Loucy (cell line): ENCODE results near the gene HBS1L.
A peak's percentile ranks its signal among the peaks of the same experiment; 100 is the strongest.

Source experiments
- H2AFZ ChIP-seq: fragments of 200-600 bp; sonication (generic); 2 replicates; pipeline ENCODE4 v1.6.0; 2016; ENCODE audit warnings: antibody characterized with exemption, mild to moderate bottlenecking, low read length, moderate library complexity
- H3F3A ChIP-seq: fragments of 200-600 bp; 2 replicates; pipeline ENCODE4 v1.6.0; 2016; ENCODE audit warnings: antibody characterized with exemption, low read depth, mild to moderate bottlenecking
- H3K27me3 ChIP-seq: fragments of 200-600 bp; sonication (generic); 2 replicates; pipeline ENCODE4 v1.6.1; 2014; ENCODE audit warnings: low read length, mild to moderate bottlenecking; ENCODE audit not compliant: insufficient read depth, poor library complexity, severe bottlenecking
- H3K36me3 ChIP-seq: fragments of 200-600 bp; sonication (generic); 2 replicates; pipeline ENCODE4 v1.6.1; 2016; ENCODE audit warnings: low read length; ENCODE audit not compliant: insufficient read depth
- H3K4me1 ChIP-seq: fragments of 200-600 bp; sonication (generic); 2 replicates; pipeline ENCODE4 v1.5.1; 2014; ENCODE audit warnings: low read length, mild to moderate bottlenecking; ENCODE audit not compliant: insufficient read depth, poor library complexity, severe bottlenecking
- H3K4me2 ChIP-seq: fragments of 200-600 bp; sonication (generic); 2 replicates; pipeline ENCODE4 v1.6.0; 2014; ENCODE audit warnings: antibody characterized with exemption, low read length, low read depth, mild to moderate bottlenecking; ENCODE audit not compliant: poor library complexity, severe bottlenecking
- H3K4me3 ChIP-seq: fragments of 200-600 bp; sonication (generic); 2 replicates; pipeline ENCODE4 v1.5.1; 2014; ENCODE audit warnings: low read length, mild to moderate bottlenecking, mixed read lengths; ENCODE audit not compliant: poor library complexity, severe bottlenecking
- H3K79me2 ChIP-seq: fragments of 200-600 bp; sonication (generic); 2 replicates; pipeline ENCODE4 v1.6.1; 2014; ENCODE audit warnings: low read length; ENCODE audit not compliant: insufficient read depth
- H3K9ac ChIP-seq: fragments of 200-600 bp; sonication (generic); 2 replicates; pipeline ENCODE4 v1.6.0; 2014; ENCODE audit warnings: mild to moderate bottlenecking, low read depth, low read length, moderate library complexity; ENCODE audit not compliant: poor library complexity, severe bottlenecking
- H3K9me2 ChIP-seq: fragments of 200-600 bp; sonication (generic); replicated peaks from 2 replicates; pipeline ENCODE4 v1.6.1; 2016; ENCODE audit warnings: low read depth, low read length, mixed read lengths
- H3K9me3 ChIP-seq: fragments of 200-600 bp; sonication (generic); 2 replicates; pipeline ENCODE4 v1.6.1; 2014; ENCODE audit warnings: mild to moderate bottlenecking, antibody characterized with exemption, low read length, low read depth; ENCODE audit not compliant: insufficient read depth
- H4K20me1 ChIP-seq: fragments of 200-600 bp; sonication (generic); 2 replicates; pipeline ENCODE4 v1.6.0; 2014; ENCODE audit warnings: antibody characterized with exemption, low read length, mild to moderate bottlenecking; ENCODE audit not compliant: insufficient read depth, poor library complexity, severe bottlenecking
- CTCF ChIP-seq: fragments of 200-600 bp; sonication (generic); conservative IDR thresholded peaks from 2 replicates; pipeline ENCODE4 v1.5.1; 2014; ENCODE audit warnings: mild to moderate bottlenecking, antibody characterized with exemption, low read length
- EZH2phosphoT487 ChIP-seq: fragments of 200-600 bp; IDR thresholded peaks from 2 replicates; pipeline ENCODE4 v1.6.1; 2018; ENCODE audit warnings: antibody characterized with exemption, mild to moderate bottlenecking, moderate library complexity, borderline replicate concordance

The HBS1L gene

GRCh38 chr6:135090819-135091218, 36.2 kb upstream of the HBS1L start:
- Histone ChIP-seq H3K9ac (no peak overlapping the region), H3F3A (peaks cover 10% of the 10 kb centered on the region; the same call in 1 of the 2 replicates), H3K9me2 (no peaks in the 10 kb centered on the region), H3K27me3 (no peaks in the 10 kb centered on the region), H3K36me3 (no peaks in the 10 kb centered on the region), H3K9me3 (no peaks in the 10 kb centered on the region), H3K79me2 (no peaks in the 10 kb centered on the region), H2AFZ (no peak overlapping the region), H4K20me1 (no peaks in the 10 kb centered on the region), H3K4me3 (no peak overlapping the region), H3K4me2 (no peak overlapping the region), H3K4me1 (peaks cover 63% of the 10 kb centered on the region)
- TF ChIP-seq EZH2phosphoT487 (no peak), CTCF (no peak)

GRCh38 chr6:135089901-135090300, 35.3 kb upstream of the HBS1L start:
- no peak overlapping the region for H2AFZ ChIP-seq
- H3K9ac ChIP-seq: no peak overlapping the region
- no peaks in the 10 kb centered on the region for H3K36me3 ChIP-seq
- no peaks in the 10 kb centered on the region for H3K9me2 ChIP-seq
- no peaks in the 10 kb centered on the region for H3K27me3 ChIP-seq
- H3F3A ChIP-seq: peaks cover 10% of the 10 kb centered on the region; the same call in 1 of the 2 replicates
- TF ChIP-seq CTCF (no peak), EZH2phosphoT487 (no peak)
- no peak overlapping the region for H3K4me3 ChIP-seq
- peaks cover 64% of the 10 kb centered on the region for H3K4me1 ChIP-seq
- H3K9me3 ChIP-seq: no peaks in the 10 kb centered on the region
- H3K79me2 ChIP-seq: no peaks in the 10 kb centered on the region
- H4K20me1 ChIP-seq: no peaks in the 10 kb centered on the region
- no peak overlapping the region for H3K4me2 ChIP-seq

- Histone ChIP-seq H3K9me3 (no peaks in the 10 kb centered on the region), H3K4me1 (peaks cover 60% of the 10 kb centered on the region), H2AFZ (no peak overlapping the region; the same call in 1 of the 2 replicates), H3K79me2 (no peaks in the 10 kb centered on the region), H3K9ac (peak overlapping the region; percentile 74), H3K27me3 (no peaks in the 10 kb centered on the region), H3F3A (peaks cover 6% of the 10 kb centered on the region; the same call in 1 of the 2 replicates), H4K20me1 (no peaks in the 10 kb centered on the region), H3K36me3 (no peaks in the 10 kb centered on the region), H3K4me2 (peak overlapping the region; percentile 75), H3K4me3 (no peak overlapping the region), H3K9me2 (no peaks in the 10 kb centered on the region)
- TF ChIP-seq EZH2phosphoT487 (no peak), CTCF (peak; percentile 76)
Measured at GRCh38 chr6:135088818-135089809, 34.5 kb upstream of the HBS1L start.
